Lower lobe of right lung (tissue), 2 donors: ENCODE data around the gene SFXN3. TPM values are rescaled to one million over a fixed set of nuclear protein-coding genes. Genes with fewer than 3 reads are reported as not detected.

Experiments
- ATAC-seq, 2 donors: fragments of 200-7000 bp; cut with Tn5 transposase; one replicate each; pipeline ENCODE4 v1.9.1; 2020 to 2022; ENCODE audit warnings: mild to moderate bottlenecking in 2 of 2, moderate library complexity in 2 of 2
- DNase-seq: peaks from one replicate; pipeline ENCODE4 v3.0.0-alpha.2; 2020
- H3K27ac ChIP-seq: fragments of 200-600 bp; one replicate; pipeline ENCODE4 v1.8.0; 2022
- H3K27me3 ChIP-seq: fragments of 200-600 bp; one replicate; pipeline ENCODE4 v1.8.0; 2022; ENCODE audit warnings: low read depth
- H3K36me3 ChIP-seq: fragments of 200-600 bp; one replicate; pipeline ENCODE4 v1.8.0; 2022; ENCODE audit warnings: mild to moderate bottlenecking
- H3K4me1 ChIP-seq: fragments of 200-600 bp; one replicate; pipeline ENCODE4 v1.8.0; 2022
- H3K4me3 ChIP-seq: fragments of 200-600 bp; one replicate; pipeline ENCODE4 v1.8.0; 2022; ENCODE audit warnings: mild to moderate bottlenecking
- H3K9me3 ChIP-seq: fragments of 200-600 bp; one replicate; pipeline ENCODE4 v1.8.0; 2022
- intact Hi-C: fragments of 100-400 bp; cut with DNase I; formaldehyde crosslinking; loops from one replicate; pipeline ENCODE4 v1.11.0; 2022
- total RNA-seq: library from RNA; stranded (reverse); fragmentation: NEBNext Ultra II Directional; extraction: Animal tissue kit (Norgen Biotek cat#: 25700); gene quantifications from one replicate; pipeline ENCODE4 v1.2.1, GENCODE V29; 2021
- TF ChIP-seq, protein P1 (sequence below): fragments of 200-600 bp; IDR thresholded peaks from one replicate; pipeline ENCODE4 v1.8.0; 2022; ENCODE audit warnings: antibody characterized with exemption, mild to moderate bottlenecking
- donor health status: DM: no; HTN: yes; CAD: no; lungs with severe emphysema.

SFXN3 gene
- total RNA-seq, 1 donor from 2014 or later = 57.8 TPM

DNA sequence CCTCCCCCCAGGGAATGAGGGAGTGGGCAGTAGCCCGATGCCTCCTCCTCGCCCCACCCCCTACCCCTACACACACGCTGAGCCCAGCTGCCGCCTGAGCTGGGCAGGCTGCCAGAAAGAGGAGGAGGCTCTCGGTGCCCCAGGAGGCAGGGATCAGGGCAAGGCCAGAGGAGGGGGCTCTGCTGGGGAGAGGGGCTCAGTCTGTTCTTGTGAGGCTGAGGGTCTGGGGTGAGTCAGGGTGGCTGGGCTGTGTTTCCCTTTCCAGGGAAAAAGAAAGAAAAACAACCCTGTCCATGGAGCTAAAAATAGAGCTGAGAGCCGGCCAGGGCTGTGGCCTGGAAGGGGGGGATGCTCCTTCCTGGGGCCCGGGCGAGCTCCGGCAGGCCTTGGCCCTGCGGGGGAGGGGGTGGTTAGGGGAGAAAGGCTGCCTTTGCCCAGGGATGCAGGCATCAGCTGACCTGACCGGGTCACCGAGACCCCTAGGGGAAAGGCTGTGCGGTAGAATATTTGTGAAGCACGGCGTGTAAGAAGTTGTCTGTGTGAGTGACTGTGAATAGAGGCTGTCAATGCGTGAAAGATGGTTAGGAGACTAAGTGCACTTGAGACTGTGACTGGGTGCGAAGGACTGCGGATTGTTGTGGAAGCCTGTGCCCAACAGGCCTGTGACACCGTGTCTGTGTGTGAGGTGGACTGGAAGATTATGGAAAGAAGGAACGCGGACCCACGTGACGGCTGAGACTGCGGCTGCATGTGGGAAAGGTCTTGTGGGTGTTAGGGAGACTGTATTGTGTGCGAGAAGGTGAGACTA, 32.6 kb upstream of the SFXN3 start:
- peaks cover 48% of the 10 kb centered on the region for H3K4me1 ChIP-seq
- ATAC-seq (peak; percentile 60 to 68), DNase-seq (peak; percentile 88)
- H3K27ac ChIP-seq = peak overlapping the region; percentile 98
- H3K9me3 ChIP-seq = no peaks in the 10 kb centered on the region
- peaks cover 16% of the 10 kb centered on the region for H3K36me3 ChIP-seq
- H3K4me3 ChIP-seq = peak overlapping the region; percentile 75
- TF ChIP-seq, protein P1, sequence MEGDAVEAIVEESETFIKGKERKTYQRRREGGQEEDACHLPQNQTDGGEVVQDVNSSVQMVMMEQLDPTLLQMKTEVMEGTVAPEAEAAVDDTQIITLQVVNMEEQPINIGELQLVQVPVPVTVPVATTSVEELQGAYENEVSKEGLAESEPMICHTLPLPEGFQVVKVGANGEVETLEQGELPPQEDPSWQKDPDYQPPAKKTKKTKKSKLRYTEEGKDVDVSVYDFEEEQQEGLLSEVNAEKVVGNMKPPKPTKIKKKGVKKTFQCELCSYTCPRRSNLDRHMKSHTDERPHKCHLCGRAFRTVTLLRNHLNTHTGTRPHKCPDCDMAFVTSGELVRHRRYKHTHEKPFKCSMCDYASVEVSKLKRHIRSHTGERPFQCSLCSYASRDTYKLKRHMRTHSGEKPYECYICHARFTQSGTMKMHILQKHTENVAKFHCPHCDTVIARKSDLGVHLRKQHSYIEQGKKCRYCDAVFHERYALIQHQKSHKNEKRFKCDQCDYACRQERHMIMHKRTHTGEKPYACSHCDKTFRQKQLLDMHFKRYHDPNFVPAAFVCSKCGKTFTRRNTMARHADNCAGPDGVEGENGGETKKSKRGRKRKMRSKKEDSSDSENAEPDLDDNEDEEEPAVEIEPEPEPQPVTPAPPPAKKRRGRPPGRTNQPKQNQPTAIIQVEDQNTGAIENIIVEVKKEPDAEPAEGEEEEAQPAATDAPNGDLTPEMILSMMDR = no peak
- no peaks in the 10 kb centered on the region for H3K27me3 ChIP-seq
- intact Hi-C loops = no loop called here

DNA sequence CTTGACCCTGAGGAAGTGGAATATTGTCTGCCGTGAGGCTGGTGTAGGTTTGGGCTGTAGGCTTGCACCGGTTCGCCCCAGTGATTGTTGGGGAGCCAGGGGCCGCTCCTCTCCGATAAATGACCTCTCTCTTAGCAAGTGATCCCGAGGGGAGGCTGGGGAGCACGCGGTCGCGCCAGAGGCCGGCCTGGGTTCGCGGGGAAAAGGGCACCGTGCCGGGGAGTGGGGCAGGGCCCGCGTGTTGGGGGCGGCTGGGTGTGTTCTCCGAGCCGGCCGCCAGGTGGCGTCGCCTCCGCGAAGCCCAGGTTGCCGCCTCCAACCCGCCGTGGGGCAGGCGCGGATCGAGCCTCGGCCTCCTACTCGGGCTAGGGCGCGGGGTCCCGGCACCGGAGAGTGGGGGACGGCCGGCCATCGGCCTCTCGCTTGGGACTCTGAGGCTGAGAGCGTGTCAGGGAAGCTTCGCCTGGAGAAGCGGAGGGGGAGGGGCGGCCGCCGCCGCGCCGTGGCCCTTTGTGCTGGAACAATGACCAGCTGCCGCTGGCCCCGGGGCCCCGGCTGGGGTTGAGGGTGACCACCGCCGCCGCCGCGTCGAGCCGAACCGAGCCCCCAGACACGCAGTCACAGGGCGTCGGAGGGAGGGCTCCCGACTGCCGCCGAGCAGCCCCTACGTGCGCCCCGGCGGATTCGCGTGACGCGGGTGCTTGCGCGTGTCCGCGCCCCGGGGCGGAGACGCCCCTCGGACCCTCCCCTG, 31.9 kb upstream of the SFXN3 start:
- DNase-seq (peak; percentile 90), ATAC-seq (peak; percentile 85 to 88)
- TF ChIP-seq, protein P1 = peak; percentile 94
- H3K9me3 ChIP-seq = no peaks in the 10 kb centered on the region
- peaks cover 19% of the 10 kb centered on the region for H3K36me3 ChIP-seq
- peak overlapping the region; percentile 75 for H3K4me3 ChIP-seq
- peaks cover 55% of the 10 kb centered on the region for H3K4me1 ChIP-seq
- H3K27ac ChIP-seq = peak overlapping the region; percentile 98
- intact Hi-C loops = no loop called here
- no peaks in the 10 kb centered on the region for H3K27me3 ChIP-seq

DNA sequence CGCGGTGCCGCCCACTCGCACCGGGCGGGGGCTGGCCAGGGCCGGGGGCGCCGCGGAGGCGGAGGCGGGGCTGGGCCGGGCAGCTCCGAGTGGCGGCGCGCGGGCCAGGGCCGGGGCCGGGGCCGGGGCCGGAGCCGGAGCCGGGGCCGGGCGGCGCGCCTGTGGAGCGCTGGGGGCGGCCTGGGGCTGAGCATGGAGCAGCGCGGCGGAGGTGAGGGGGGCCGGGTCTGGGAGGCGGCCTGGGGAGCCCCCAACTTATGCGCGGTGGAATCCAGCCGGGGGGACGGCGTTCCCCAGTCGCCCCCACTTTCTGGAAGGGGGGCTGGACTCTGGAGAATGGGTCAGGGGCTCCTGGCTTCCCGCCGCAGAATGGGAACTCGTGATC, 31.3 kb upstream of the SFXN3 start, which contains the start of gene LZTS2:
TSS of gene LZTS2 (plus strand) at position 67 of the 385 bp plus-strand sequence. CDS start 2,731 bp downstream, outside the sequence.
- Histone ChIP-seq H3K4me3 (peak within 1 kb of the TSS; percentile 75), H3K27ac (peak within 1 kb of the TSS; percentile 98), H3K4me1 (peaks cover 60% of the 10 kb centered on the region), H3K36me3 (peaks cover 22% of the 10 kb centered on the region), H3K9me3 (no peaks in the 10 kb centered on the region), H3K27me3 (no peaks in the 10 kb centered on the region)
- DNase-seq (no peak), ATAC-seq (no peak)
- intact Hi-C loops = no loop called here
- TF ChIP-seq, protein P1 = no peak

DNA sequence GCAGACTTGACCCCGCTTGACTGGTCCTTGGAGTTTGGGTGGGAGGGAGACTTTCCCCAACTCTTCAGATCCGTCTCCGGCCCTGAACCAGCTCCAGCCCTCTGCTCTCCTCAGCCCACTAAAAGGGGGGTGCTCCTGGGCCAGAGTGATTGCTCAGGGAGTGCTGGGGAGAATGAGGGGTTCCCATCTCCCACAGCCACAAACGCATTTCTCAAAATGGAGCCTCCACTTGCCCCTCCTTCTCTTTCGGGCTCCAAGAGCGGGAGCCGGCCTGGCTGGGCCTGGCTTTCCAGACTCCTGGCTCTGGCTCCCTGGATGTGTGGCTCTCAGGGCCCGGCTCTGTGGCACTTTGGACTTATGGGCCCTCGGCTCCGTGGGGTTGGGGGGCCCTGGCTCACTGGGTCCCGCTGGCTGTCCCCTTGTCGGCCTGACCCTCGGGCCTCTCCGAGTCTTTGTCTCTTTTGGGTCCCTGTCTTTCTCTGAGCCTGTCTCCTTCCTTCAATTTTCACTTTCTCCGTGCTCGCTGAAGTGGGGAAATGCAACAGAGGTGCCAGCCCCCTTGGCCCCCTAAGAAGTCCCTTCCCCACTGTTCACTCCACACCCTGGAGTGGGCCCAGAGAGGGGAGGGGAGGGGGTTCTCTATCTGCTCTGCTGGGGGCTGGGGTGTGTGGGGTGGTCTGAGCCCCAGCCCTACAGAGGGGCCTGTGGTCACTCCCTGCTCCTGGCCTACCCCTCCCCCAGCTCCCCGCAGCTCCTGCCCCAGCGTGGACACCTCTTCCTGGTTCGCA, 30.7 kb upstream of the SFXN3 start:
- H3K27me3 ChIP-seq = no peaks in the 10 kb centered on the region
- H3K4me1 ChIP-seq = peaks cover 65% of the 10 kb centered on the region
- H3K36me3 ChIP-seq = peaks cover 28% of the 10 kb centered on the region
- peak overlapping the region; percentile 75 for H3K4me3 ChIP-seq
- DNase-seq (no peak), ATAC-seq (no peak)
- TF ChIP-seq, protein P1 = no peak
- peak overlapping the region; percentile 98 for H3K27ac ChIP-seq
- H3K9me3 ChIP-seq = no peaks in the 10 kb centered on the region
- intact Hi-C loops = no loop called here
